ENCODE data around the gene ZFAND2B.
A peak's percentile ranks its signal among the peaks of the same experiment; 100 is the strongest.

The ZFAND2B gene

GRCh38 chr2:219206328-219207133, at the start of gene ZFAND2B:
TSS of gene ZFAND2B (plus strand) at chr2:219206782. CDS start at chr2:219206988, 206 bp downstream.
- DNase-seq = peak; percentile 91 to 93

- no peak for DNase-seq
These were observed 49.2 kb upstream of the ZFAND2B start for GRCh38 chr2:219157396-219157795.

- no peak for DNase-seq
These were observed 48.6 kb upstream of the ZFAND2B start for GRCh38 chr2:219158025-219158424.

GRCh38 chr2:219158586-219158985, 48.0 kb upstream of the ZFAND2B start:
- no peak for DNase-seq

GRCh38 chr2:219159771-219160185, 46.8 kb upstream of the ZFAND2B start:
- DNase-seq = no peak

- peak; percentile 91 to 95 for DNase-seq
These were observed 46.2 kb upstream of the ZFAND2B start, which contains the start of gene NHEJ1 for GRCh38 chr2:219160186-219161017. TSS of gene NHEJ1 (minus strand) at chr2:219160815. CDS start at chr2:219158362, 2,453 bp downstream.

- DNase-seq = no peak
These were observed 45.5 kb upstream of the ZFAND2B start for GRCh38 chr2:219161097-219161496.

- no peak for DNase-seq
These were observed 43.4 kb upstream of the ZFAND2B start for GRCh38 chr2:219163156-219163555.

GRCh38 chr2:219165058-219165911, 41.3 kb upstream of the ZFAND2B start:
- DNase-seq = no peak

- DNase-seq = no peak
These were observed 38.6 kb upstream of the ZFAND2B start for GRCh38 chr2:219167997-219168396.

GRCh38 chr2:219168526-219168925, 38.1 kb upstream of the ZFAND2B start:
- DNase-seq = no peak

GRCh38 chr2:219168932-219169331, 37.6 kb upstream of the ZFAND2B start:
- no peak for DNase-seq

GRCh38 chr2:219169930-219170654, 36.5 kb upstream of the ZFAND2B start, which contains the start of gene SLC23A3:
TSS of gene SLC23A3 (minus strand) at chr2:219170029. CDS start at chr2:219169984, 45 bp downstream.
- no peak for DNase-seq

GRCh38 chr2:219171231-219171651, 35.3 kb upstream of the ZFAND2B start:
- DNase-seq = peak; percentile 10 to 40

- no peak for DNase-seq
These were observed 34.1 kb upstream of the ZFAND2B start for GRCh38 chr2:219172231-219173154.

- DNase-seq = no peak
These were observed 33.4 kb upstream of the ZFAND2B start for GRCh38 chr2:219173176-219173575.

- no peak for DNase-seq
These were observed 32.4 kb upstream of the ZFAND2B start for GRCh38 chr2:219174146-219174545.

GRCh38 chr2:219174801-219175200, 31.8 kb upstream of the ZFAND2B start:
- no peak for DNase-seq

GRCh38 chr2:219175486-219175885, 31.1 kb upstream of the ZFAND2B start:
- DNase-seq = no peak

All from hippocampal formation (tissue), 2 donors.